ENCODE data around the gene NTRK3.

NTRK3 gene

GRCh38 chr15:88069561-88069960 lies 187.0 kb downstream of the NTRK3 start:
- Histone ChIP-seq H2AFZ (ENCODE audit: low read depth, low read length) (no peak overlapping the region), H3K9me3 (ENCODE audit: insufficient read depth, low read length, severe bottlenecking) (no peaks in the 10 kb centered on the region), H3K79me2 (ENCODE audit: insufficient read depth, low read length) (no peaks in the 10 kb centered on the region), H3K9ac (ENCODE audit: low read depth, low read length) (no peak overlapping the region), H3K27me3 (ENCODE audit: insufficient read depth, low read length, poor library complexity) (no peaks in the 10 kb centered on the region), H3K27ac (ENCODE audit: low read length) (no peak overlapping the region), H3K4me1 (ENCODE audit: insufficient read depth, low read length) (no peaks in the 10 kb centered on the region), H4K20me1 (ENCODE audit: insufficient read depth, low read length) (no peaks in the 10 kb centered on the region), H3K4me2 (ENCODE audit: insufficient read depth, low read length) (no peak overlapping the region), H3K36me3 (ENCODE audit: insufficient read depth, low read length) (no peaks in the 10 kb centered on the region), H3K4me3 (ENCODE audit: low read depth in 1 of 2, low read length in 2 of 2) (no peak overlapping the region)
- no peak for TF ChIP-seq EZH2 (IDR thresholded peaks at IDR 0.05; ENCODE audit: borderline replicate concordance, low read depth, low read length, severe bottlenecking)
- TF ChIP-seq, protein P1, sequence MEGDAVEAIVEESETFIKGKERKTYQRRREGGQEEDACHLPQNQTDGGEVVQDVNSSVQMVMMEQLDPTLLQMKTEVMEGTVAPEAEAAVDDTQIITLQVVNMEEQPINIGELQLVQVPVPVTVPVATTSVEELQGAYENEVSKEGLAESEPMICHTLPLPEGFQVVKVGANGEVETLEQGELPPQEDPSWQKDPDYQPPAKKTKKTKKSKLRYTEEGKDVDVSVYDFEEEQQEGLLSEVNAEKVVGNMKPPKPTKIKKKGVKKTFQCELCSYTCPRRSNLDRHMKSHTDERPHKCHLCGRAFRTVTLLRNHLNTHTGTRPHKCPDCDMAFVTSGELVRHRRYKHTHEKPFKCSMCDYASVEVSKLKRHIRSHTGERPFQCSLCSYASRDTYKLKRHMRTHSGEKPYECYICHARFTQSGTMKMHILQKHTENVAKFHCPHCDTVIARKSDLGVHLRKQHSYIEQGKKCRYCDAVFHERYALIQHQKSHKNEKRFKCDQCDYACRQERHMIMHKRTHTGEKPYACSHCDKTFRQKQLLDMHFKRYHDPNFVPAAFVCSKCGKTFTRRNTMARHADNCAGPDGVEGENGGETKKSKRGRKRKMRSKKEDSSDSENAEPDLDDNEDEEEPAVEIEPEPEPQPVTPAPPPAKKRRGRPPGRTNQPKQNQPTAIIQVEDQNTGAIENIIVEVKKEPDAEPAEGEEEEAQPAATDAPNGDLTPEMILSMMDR (IDR thresholded peaks at IDR 0.05; ENCODE audit: borderline replicate concordance, extremely low read depth, low read length, poor library complexity, severe bottlenecking) = no peak
- DNase-seq (no peak), ATAC-seq (ENCODE audit: insufficient read depth, low read depth) (no peak)

- no peaks in the 10 kb centered on the region for H3K27me3 ChIP-seq (ENCODE audit: insufficient read depth, low read length, poor library complexity)
- DNase-seq = no peak
Measured at GRCh38 chr15:88067331-88067685, 189.2 kb downstream of the NTRK3 start.

GRCh38 chr15:88066636-88067330 lies 189.8 kb downstream of the NTRK3 start:
- Histone ChIP-seq H3K36me3 (ENCODE audit: insufficient read depth, low read length) (no peaks in the 10 kb centered on the region), H3K27ac (ENCODE audit: low read length) (no peak overlapping the region), H3K4me3 (ENCODE audit: low read depth in 1 of 2, low read length in 2 of 2) (no peak overlapping the region), H4K20me1 (ENCODE audit: insufficient read depth, low read length) (no peaks in the 10 kb centered on the region), H2AFZ (ENCODE audit: low read depth, low read length) (no peak overlapping the region), H3K9ac (ENCODE audit: low read depth, low read length) (no peak overlapping the region), H3K79me2 (ENCODE audit: insufficient read depth, low read length) (no peaks in the 10 kb centered on the region), H3K27me3 (ENCODE audit: insufficient read depth, low read length, poor library complexity) (no peaks in the 10 kb centered on the region), H3K4me2 (ENCODE audit: insufficient read depth, low read length) (no peak overlapping the region), H3K4me1 (ENCODE audit: insufficient read depth, low read length) (no peaks in the 10 kb centered on the region), H3K9me3 (ENCODE audit: insufficient read depth, low read length, severe bottlenecking) (no peaks in the 10 kb centered on the region)
- TF ChIP-seq EZH2 (IDR thresholded peaks at IDR 0.05; ENCODE audit: borderline replicate concordance, low read depth, low read length, severe bottlenecking) = no peak
- TF ChIP-seq, protein P1 (IDR thresholded peaks at IDR 0.05; ENCODE audit: borderline replicate concordance, extremely low read depth, low read length, poor library complexity, severe bottlenecking) = no peak
- DNase-seq = no peak
- no peak for ATAC-seq (ENCODE audit: insufficient read depth, low read depth)

More at GRCh38 chr15:88067331-88067685, 189.2 kb downstream of the NTRK3 start:
- no peaks in the 10 kb centered on the region for H3K9me3 ChIP-seq (ENCODE audit: insufficient read depth, low read length, severe bottlenecking)
- H4K20me1 ChIP-seq (ENCODE audit: insufficient read depth, low read length) = no peaks in the 10 kb centered on the region
- H3K9ac ChIP-seq (ENCODE audit: low read depth, low read length) = no peak overlapping the region
- ATAC-seq (ENCODE audit: insufficient read depth, low read depth) = no peak
- no peaks in the 10 kb centered on the region for H3K36me3 ChIP-seq (ENCODE audit: insufficient read depth, low read length)
- no peak overlapping the region for H3K27ac ChIP-seq (ENCODE audit: low read length)
- no peak overlapping the region for H3K4me2 ChIP-seq (ENCODE audit: insufficient read depth, low read length)
- TF ChIP-seq, protein P1 (IDR thresholded peaks at IDR 0.05; ENCODE audit: borderline replicate concordance, extremely low read depth, low read length, poor library complexity, severe bottlenecking) = no peak
- no peaks in the 10 kb centered on the region for H3K4me1 ChIP-seq (ENCODE audit: insufficient read depth, low read length)
- no peak overlapping the region for H3K4me3 ChIP-seq (ENCODE audit: low read depth in 1 of 2, low read length in 2 of 2)
- H2AFZ ChIP-seq (ENCODE audit: low read depth, low read length) = no peak overlapping the region
- no peaks in the 10 kb centered on the region for H3K79me2 ChIP-seq (ENCODE audit: insufficient read depth, low read length)
